Stimulated activated CD8-positive, alpha-beta memory T cell treated with anti-CD3 and anti-CD28 coated beads, Interleukin-4, amount 100 ng/mL, for 4 hours (primary cell): ENCODE data around the gene JAKMIP3.

Source experiments
- DNase-seq, 2 donors: peaks; one replicate each; pipeline ENCODE4 v3.0.0-alpha.2; 2020; ENCODE audit warnings: low read depth in 2 of 2, low spot score in 1 of 2

Gene JAKMIP3

DNA sequence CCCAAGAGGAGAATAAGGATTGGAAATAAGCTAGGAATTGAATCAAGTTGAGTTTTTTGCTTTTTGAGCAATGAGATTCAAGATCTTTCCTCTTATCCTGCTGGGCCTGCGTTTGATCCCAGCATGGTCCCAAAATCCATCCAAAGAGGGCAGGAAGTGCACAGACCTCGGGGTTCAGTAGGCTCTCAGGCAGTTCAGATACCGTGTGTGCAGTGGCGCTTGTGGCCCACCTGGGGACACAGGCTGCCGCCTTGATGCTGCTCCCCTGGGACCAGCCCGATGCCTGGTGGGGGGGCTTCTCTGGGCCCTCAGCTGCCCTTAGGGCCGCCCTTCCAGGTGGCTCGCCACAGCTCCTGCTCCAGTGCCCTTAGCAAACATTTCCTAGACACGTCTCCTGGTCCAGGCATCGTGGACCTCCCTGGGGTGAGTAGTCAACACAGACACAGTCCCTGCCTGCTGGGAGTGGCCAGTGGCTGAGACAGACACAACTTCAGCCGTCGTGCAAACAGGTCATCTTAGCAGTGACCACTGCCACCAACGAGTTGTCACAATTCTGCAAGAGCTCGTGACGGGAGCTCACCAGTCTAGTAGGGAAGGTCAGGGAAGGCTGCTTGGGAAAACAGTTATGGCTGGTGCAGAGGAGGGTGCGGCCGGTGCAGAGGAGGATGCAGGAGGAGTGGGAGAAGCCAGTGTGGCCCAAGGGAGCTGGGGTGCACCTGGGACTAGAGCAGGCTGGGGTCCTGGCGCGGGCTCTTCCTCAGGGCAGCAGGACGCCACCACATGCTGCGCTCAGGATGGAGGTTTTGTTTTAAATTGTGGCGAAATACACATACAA, 21.7 kb upstream of the JAKMIP3 start:
- no peak for DNase-seq

DNA sequence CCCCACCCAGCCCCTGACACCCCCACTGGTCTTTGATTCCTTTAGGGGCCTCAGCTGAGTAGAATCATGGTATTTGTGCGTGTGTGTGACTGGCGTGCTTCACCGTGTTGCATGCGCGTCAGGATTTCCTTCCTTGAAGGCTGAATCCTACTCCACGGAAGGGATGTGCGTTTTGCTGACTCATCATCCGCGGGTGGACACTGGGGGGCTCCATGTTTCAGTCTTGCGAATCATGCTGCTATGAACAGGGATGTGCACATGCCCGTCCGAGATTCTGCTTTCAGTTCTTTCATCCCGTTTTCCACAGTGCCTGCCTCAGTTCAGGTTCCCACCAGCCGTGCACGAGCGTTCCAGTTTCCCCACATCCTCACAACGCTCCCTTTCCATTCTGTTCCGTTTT, 20.9 kb upstream of the JAKMIP3 start:
- DNase-seq, result no peak

DNA sequence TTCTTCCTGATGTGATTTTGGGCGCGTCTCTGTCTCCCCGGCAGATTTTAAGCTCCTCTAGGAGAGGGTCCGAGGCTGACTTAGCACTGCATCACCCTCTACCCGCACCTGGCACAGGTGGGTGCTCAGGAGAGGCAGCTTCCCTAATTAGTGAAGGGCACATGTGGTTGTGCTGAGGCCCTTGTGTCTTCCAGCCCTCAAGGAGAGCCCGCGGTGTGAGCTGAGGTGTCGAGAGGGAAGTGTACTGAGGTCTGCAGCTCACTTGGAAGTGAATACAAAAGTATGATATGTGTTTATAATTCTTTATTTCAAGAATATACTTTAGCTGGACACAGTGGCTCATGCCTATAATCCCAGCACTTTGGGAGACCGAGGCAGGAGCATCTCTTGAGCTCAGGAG, 20.4 kb upstream of the JAKMIP3 start:
- no peak for DNase-seq

DNA sequence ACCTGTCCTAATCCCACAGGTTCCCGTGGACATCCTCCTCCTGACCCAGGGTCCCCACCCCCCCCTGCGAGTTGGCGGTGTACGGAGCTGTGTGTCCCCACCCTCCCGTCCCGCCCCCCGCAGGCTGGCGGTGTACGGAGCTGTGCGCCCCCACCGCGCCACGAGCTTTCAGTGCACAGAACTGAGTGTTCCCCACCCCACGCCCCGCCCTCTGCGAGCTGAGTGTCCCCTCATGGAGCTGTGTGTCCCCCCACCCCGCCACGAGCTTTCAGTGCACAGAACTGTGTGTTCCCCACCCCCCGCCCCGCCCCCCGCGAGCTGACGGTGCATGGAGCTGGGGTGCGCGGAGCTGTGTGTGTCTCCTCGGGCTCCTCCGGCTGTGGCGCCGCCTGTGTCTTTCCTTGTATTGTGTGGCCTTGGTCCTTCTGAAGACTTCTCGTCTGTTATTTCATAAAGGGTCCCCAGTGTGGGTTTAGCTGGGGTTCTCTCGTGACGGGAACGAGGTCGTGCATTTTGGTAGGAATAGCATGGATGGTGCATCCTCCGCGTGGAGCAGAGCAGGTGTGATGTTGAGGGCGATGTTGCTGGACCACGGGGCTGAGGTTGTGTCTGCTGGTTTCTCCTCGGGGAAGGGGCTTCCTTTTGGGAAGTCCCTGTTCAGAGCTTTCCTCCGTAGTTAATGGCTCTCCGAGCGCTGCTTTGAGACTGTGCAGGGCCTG, 18.0 kb upstream of the JAKMIP3 start:
- no peak for DNase-seq

DNA sequence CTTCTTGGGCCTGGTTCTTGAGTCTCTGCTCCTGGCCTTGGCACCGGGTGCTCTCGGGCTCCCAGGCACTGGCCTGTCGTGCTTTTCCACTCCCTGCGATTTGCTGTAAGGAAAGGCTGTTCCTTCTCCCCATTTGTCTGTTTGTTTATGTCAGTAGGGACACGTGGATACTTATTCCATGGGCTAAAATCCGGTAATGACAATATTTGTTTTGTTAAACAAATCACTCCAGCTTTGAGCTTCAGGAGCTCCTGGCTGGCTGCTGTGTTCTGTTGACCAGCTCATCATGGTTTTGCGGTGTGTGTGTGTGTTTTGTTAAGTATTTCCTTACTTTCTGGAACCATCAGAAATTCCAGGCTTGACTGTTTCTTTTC, 17.5 kb upstream of the JAKMIP3 start:
- no peak for DNase-seq

DNA sequence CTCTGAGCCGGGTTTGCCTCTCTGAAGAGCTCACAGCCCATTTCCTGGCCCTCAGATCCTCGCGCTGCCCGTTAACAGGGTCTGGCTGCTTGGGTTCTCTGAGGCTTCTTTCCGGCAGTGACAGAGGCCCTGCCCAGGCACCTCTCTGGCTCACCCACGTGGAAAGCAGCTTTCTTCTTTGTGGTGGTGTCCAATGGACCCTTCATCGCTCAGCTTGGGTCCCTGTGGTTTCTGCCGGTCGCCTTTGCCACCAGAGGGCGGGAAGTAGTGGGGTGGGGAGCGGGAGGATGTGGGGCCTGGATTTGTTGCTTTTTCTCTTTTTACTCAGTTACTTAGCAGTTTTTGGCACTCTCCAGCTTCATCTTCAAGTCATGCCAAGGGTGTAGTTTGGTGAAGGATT, 15.6 kb upstream of the JAKMIP3 start:
- DNase-seq, result no peak

DNA sequence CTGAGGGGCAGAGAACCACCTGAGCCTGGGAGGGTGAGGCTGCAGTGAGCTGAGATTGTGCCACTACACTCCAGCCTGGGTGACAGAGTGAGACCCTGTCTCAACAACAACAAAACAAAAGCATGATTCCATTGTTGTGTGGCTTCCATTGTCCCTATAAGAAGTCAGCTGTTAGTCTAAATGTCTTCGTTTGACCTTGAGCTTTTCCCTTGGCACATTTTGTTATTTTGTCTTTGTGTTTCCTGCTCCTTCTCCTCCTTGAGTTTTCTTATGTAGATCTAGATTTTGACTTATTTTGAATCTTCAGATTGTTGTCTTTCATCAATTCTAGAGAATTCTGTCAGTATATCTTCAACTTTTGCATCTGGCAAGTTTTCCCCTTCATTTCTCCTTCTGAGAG, 13.6 kb upstream of the JAKMIP3 start:
- no peak for DNase-seq

DNA sequence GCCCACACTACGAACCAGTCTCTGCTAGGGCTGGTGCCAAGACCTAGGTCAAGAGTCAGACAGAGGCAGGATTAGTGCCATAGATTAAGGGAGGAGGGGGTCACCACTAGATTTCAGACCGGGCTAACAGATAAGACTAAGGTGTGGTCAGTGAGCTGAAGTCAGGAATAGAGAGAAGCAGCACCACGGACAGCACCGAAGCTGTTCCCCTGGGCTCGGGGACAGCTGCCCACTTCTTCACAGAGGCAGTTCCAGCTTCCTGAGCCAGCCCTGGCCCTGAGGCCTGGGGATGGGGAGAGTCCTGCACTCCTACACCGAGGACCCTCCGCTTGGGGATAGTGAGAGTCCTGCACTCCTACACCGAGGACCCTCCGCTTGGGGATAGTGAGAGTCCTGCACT, 11.2 kb upstream of the JAKMIP3 start:
- DNase-seq, result no peak

DNA sequence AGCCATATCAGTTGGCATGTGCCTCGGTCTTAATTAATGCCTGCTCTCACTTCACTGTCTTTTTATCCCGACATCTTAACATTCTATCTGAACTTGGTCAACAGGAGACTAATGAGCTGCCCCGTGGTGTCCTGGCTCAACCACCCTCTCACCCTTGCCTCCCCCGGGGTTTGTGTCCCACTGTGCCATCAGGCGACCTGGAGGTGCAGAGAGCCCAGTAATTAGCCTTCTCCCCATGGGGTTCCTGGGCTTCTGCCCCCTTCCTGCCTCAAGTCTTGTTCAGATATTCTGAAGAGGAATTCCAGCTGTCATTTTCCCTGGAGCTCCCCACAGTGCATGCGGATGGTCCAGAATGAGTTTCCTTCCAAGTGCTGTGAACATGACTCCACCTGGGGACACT, 10.1 kb upstream of the JAKMIP3 start:
- no peak for DNase-seq

DNA sequence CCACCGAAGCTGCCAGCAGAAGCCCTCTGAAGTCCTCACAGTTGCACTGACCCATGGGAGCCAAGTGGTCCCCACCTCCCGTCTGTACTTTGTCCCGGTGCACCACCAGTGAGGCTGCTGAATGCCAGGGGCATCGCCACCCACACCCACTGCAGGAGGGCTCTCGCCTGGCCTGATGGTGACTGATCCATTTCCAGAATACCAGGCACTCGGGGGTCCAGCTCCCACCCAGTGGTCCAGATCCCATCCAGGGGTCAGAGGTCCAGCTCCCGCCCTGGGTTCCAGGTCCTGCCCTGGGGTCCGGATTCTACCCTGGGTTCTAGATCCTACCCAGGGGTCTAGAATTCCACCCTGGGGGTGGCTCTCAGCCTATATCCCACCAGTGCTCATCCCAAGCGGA, 9.1 kb upstream of the JAKMIP3 start:
- no peak for DNase-seq

DNA sequence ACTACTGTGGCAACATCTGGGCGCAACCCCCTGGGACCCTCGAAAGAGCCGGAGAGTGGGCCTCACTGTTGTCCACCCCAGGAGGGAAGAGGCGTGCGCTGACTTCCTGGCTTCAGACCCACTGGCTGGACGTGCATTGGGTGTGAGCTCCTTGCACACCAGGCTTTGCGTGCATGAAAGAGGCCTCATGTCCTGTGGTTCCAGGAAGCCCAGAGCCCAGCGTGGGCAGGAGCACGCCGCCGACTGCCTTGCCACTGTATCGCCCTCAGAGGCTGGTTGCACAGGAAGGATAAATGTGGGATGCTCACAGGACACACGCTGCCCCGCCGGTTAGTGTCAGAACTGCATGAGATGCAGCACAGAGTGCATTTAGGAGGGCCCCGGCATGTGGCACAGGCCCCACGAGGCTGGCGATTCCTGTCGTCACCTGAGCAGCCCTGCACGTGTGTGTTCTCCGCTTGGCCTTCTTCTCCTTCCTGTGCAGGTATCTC, 8.5 kb upstream of the JAKMIP3 start:
- no peak for DNase-seq

DNA sequence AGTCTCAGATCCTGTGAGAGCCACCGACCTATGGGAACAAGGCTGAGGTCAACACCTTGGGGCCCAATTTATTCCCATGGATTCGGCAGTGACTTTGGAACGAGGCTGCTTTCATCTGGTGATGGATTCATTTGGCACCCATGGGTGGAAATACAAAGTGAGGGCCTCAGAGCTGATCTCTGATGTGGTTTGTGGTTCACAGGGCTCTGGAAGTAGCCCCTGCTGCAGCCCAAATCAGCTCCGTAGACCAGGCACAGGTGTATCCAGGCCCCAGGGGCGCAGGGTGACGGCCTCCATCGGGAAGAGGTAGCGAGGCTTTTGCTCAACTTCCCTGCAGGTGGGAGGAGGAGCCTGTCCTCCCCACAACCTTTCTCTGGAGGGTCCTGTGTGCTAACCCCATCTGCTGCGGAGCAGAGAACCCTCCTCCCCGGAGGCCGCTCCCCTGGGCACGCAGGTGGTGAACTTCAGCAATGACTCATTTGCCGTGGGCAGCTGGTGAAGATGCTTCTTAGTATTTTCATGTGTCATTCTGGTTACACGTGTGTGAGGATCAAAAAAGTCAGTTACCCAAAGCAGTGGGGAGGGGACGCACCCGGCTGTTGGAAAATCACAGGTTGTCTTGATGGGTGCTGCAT, 7.5 kb upstream of the JAKMIP3 start:
- DNase-seq, result no peak

DNA sequence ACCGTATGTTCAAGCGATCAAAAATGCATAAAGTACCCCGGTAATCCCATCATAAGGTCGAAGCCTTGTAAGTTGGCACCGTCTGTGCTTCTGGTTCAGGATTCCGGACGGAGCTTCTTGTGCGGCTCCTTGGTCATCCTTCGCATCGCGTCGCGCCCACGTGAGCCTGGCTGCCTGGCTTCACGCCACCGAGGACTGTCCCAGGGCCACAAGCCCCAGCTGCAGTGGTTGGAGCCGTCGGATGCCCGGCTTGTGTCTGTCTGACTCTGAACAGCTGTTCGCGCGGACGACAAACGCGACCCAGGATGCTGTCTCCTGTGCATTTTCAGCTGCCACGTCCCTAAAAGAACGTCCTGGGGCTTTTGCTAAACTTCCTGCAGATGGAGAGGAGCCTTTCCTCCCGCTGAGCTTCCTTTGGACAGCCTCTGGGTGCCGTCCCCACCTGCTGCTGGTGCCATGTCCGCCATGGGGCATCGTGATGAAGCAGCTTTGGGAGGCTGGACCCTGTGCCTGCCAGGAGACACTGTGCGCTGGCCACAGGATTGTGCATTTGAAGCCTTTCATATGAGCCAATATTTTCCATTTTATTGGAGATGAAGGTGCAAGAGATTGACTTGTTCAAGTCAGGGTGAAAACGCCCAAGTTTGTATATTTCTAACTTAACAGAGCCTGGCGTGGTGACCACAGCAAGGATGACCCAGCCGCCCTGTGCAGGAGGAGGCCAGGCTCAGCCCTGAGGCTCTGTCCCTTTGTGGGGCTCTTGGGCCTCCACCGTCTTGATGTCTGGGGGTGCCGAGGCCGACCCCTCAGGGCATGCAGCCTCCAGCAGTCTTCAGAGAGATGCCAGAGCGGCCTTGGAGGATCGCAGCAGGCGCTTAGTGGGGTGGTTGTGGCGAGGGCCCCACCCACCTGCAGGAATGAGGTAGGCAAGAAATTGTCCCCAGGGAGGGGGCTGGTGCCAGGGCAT, 6.7 kb upstream of the JAKMIP3 start:
- no peak for DNase-seq

DNA sequence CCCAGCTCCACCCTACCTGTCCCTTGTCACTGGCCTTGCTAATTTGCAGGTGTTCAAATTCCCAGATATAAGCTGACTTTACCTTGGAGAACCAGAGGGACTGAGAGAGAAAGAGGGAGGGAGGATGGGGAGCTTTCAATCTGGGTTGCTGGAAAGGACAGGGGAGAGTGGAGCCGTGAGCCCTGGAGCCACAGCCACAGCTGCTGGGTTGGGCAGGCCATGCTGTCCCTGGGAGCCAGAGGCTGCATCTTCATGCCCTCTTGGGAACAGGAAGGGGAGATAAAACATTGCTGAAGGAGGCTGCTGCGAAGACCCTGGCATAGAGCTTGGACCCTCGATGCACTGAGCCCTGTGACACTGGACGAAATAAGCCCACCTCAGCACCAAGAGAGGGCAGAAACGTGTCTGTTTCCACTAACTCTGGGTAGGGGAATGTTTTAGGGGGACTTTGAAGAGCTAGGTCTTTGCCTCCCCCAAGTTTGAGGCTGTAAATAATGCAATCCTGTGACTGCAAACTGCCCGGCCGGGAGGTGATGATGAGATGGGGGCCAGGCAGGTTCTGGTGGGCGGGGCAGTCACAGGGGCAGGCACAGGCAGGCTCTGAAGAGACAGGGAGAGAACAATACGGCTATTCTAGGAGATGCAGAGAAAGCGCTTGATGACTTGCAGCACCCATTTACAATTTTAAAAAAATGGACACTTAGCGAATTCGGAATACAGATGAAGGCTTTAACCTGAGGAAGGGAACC, 5.8 kb upstream of the JAKMIP3 start:
- no peak for DNase-seq

DNA sequence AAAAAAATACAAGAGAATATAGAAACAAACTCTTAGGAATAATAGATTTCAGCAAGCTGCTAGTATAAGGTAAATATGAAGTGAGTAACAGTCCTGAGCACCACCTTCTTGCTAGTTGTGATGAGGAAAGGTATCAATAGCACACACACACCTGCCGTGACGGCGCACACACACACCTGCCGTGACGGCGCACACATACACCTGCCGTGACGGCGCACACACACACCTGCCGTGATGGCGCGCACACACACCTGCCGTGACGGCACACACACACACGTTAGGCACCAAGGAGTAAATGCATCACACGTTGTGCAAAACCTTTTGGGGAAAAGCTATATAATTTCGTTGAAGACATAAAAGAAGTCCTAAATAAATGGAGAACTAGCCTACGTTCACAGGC, 4.7 kb upstream of the JAKMIP3 start:
- DNase-seq, result no peak

DNA sequence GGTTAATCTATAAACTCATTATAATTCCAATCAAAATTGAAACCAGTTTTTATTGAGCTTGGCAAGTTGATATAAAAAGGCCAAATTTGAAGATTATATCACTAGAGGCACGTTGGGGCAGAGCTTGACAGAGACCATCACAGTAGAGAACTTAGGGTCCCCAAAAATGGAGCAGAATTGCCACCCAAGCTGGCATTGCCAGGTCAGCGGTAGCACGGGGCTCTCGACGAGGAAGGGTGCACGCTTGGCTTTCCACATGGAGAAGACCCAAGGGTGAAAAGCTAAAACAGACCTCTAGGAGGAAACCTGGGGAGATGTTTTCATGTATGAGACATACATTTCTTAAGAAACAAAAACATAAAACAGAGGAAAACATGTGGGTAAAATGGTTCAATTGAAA, 4.3 kb upstream of the JAKMIP3 start:
- DNase-seq, result no peak

DNA sequence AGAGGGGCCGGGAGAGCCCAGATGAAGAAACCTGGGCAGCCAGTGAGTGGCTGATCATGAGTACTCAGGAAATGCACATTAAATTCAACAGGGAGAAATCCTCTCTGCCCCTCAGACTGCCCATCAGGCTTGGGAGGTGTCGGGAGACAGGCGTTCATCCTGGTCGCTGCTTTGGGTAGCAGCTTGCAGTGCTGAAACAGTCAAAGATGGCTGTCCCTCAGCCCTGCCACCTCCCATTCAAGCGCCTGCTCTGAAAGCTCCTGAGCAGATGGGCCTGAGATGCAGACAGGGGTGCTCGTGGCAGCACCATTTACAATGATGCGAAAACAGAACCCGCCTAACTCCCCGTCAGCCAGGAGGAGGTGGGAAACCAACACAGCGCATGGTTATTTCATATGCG, 3.6 kb upstream of the JAKMIP3 start:
- DNase-seq, result no peak

DNA sequence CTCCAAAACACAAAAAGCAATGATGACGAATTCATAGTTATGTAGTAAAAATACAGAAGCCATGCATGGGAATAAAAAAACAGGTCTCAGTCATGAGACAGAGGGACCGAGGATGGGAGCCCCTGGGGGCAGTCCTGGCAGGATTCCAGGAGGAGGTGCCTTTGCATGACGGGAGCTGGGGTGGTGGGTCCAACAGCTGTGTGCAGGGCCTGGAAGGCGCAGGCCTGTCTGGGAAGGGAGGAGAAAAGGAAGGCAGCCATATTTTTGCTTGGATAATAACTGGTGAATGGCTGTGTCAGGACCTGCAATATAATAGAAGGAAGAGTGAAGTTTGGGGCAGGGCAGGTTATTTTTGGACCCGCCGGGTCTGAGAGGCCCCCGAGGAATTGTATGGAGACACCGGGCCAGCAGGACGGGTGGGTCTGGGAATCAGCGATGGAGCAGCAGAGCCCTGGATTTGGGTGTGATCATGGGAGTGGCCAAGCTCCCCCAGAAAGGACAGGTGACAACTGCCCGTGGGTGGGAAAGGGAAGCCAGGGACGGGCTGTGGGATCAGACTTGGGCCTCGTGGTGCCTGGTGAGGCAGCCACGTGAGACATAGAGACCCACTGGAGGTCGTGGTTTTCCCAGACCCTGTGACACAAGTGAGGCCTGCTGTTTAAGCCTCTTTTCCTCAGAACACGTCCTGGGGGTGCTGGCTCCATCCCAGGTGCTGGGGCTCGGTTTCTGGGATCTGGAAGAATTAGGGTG, 2.9 kb upstream of the JAKMIP3 start:
- DNase-seq, result no peak

DNA sequence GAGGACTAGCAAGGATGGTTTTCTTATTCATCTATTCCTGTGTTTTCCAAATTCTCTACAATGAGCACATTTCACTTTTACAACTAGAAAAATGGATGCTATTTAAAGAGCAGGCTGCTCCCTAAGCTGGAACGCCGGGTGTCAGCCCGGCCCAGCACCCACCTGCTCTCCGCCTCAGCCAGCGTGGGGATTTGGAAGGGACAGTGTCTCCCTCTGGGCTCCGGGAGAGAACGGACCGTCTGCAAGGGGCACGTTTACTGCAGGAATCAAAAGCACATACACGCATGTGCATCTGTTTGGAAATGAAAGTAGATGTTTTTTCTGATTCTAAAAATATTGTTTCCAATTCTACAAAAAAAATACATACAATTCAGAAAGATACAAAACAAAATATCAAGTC, 2.3 kb upstream of the JAKMIP3 start:
- DNase-seq, result no peak
